HG03469 (cell line): ENCODE data around the gene HPRT1.

Source experiments
- ATAC-seq: cut with Tn5 transposase; IDR thresholded peaks from one replicate; pipeline ENCODE4 v1.9.1; 2021; ENCODE audit warnings: mild to moderate bottlenecking, moderate library complexity, moderate number of reproducible peaks; ENCODE audit not compliant: unreplicated experiment

HPRT1 gene

DNA sequence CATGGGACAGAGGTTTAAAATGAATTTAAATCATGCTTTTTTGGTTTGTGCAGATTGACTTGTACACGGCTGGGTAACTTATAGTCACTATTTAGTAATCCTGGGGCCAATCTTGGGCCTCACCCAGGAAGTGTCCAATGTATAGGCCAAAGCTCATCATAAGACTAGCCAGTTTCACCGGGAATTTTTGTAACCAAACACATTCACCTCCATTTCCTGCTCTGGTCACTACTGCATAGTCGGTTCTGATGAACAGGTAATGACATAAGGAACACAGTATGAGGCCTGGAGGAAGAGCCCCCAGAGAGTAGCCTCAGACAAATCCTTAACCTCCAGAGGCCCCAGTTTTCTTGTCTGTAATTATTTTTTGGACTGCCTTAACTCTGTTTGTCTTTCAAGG, 81.9 kb downstream of the HPRT1 start:
- no peak for ATAC-seq

DNA sequence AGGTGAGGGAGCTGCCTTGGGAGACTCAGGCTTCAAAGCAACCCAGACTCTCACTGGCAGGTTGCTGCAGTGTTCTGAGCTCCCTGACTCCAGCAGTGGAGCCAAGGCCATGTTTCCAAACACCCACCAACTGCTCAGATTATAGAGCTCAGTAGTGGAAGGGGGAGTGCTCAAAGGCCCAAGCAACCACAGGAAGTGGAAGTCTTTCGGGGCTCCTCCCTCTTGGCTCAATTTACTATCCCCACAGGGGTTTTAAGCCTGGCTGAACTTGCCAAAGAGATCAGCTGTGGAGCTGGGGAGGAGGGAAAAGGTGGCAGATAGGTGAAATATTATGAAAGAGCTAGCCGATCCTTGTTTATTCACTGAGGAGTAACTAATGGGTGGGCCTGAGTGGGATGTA, 82.5 kb downstream of the HPRT1 start:
- no peak for ATAC-seq

DNA sequence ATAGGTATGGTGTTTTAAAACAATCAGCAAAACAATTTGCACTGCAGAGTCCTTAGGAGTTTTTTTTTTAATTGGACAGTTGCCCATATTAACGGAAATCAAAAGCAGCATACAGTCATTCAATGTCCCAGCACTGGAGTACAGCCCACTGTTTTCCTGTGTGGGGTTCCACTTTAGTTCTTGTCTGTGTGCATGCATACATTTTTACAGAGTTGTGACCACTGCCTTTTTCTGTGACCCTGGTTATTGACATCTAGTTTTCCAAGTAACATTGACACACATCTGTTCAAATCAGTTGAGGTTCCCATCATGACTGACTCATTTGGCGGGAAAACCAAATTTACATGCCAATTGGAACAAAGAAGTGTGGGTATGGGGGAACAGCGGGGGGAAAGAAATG, 83.3 kb downstream of the HPRT1 start:
- ATAC-seq: no peak

DNA sequence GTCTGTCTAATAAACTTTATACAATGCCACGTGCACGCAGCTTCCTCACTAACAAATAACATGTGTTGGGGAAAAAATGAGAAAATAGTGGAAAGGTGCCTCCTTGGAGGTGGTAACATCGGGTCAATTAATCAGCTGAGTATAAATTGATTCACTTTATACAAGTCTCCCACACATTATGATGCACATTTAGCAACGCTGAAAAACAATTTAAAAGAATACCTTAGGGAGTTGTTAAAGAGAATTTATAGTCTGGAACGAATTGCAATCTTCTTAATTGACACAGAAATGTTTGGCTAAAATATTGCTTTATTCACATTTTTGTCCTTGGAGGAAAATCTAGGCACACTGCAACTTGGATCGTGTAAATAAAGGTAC, 84.2 kb downstream of the HPRT1 start:
- ATAC-seq: no peak

DNA sequence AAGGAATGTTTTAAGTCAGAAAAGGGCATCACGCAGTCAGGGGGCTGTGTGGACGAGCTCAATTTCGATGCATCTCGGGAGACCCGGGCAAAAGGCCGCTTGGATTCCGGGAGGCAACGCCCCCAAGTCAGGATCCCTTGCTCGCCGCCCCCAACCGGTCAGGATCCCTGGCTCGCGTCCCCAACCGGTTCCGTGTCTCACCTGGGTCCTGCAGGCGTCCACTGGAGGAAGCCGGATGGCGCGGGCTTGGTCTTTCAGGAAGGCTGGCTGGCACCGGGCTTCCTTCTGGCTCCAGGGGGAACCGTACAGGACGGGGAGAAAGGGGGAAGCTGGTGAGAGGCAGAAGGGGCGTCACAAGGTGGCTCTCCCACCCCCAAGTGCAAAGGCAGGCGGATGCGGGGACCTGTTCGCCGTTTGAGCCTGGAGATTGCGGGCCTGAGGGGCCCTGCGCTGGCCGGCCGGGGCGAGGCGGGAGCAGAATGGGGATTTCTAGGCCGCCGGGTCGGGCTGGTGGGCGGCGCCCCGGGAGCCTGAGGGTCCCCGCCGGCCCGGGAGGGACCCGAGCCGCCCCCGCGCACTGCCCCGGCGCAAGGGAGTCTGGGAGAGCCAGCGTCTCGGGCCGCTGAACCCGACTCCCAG, 84.7 kb downstream of the HPRT1 start:
- ATAC-seq: no peak

DNA sequence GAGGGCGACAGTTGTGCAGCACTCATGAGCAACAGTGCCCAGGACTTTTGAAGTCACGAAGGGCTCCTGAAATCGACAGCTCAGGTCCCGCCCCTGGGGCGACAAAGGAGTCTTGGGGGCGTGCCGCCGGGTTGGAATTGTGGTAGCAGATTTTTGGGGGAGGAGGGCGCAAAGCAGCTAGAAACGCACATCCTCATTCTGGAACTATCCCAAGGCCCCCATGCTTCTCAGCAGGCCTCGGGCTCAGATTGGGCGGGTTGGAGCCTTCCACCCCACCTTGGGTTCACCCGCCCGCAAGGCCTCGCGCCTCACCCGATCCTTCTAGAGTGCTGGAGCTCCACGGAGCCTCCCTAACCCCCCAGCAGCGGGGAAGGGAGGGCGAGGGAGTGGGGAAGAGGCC, 85.5 kb downstream of the HPRT1 start:
- ATAC-seq: no peak

DNA sequence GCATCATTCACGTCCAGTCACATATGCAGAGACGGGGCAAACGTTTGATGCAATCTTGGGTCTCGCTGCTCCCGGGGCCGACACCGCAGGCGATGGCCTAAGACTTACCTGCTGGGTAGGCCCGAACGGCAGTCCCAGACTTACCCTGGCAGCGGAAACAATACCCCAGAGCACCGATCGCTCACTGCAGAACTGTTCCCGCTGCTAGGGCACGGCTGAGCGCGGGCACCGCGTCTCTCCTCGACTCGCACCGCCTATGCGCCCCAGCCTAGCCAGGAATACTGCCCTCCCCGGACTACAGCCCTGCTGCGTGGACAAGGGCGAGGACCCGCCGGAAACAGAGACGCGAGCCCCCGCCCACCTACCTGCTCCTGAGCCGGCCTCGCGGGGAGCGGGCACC, 86.2 kb downstream of the HPRT1 start:
- no peak for ATAC-seq

DNA sequence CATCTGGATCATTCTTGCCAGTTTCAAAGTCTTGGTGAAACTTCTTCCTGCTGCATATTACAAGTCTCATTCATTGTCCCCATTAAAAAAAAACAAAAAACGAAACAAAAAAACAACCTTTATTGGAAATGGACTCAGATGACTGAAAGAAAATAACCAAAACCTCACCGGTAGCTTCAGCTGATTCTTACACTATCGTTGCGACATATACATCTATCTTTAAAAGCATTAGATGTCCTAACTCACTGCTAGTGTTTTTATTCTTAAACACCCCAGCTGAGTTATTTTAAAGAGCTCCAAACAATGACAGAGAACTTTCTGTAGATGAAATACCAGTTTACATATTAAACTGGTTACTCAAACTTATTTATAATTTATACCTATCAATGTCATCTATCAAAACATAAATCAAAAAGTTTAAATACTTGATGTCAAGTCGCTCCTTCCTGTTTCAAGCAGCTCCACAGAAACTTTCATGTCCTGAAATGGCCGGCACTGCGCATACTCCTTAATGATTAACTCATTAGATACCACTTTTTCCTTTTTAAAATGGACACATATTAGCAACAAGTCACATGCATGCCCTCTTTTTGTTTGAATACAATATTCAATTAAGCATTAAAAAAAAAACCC, 87.2 kb downstream of the HPRT1 start:
- ATAC-seq: no peak

DNA sequence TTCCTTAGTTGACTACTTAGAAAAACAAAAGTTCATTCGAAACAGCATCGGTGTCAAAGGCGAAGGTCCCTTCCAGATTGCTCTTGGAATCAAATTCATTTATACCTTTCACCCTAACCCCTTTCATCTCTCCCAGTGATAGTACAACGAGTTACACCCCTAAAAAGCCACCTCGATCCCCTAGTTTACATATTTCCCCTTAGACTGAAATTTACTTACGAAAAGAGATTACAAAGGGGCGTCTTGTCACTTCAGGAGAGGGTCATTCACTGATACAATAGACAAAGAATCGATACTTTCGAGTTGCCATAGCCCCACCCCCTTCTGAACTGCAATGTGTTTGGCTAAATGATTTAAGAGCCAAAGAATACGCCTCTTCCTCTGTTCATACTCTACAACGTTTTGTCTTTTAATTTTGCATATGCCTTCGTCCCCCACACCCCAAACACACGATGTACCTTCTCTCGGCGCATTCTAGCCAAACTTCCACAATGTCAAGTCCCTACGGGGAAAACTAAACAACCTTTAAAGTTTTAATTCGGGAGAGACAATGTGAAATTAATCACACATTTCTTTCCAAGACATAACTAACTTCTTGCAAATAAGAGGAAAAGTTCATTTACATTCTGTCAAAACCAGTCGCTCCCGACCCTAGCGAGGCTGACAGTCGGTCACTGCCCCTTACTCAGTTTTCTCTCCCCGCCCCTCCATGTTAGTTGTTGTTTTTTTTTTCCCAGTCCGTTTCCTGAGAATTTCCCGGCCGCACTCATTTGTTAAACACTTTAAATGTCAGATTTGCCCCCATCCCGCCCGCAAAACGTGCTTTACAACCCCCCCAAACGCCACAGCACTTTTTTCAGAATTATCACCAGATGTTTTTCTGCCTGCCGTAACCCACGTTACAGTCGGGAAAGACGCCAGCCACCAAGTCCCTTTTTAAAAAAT, 88.6 kb downstream of the HPRT1 start:
- no peak for ATAC-seq
